Activated CD4-positive, alpha-beta T cell treated with anti-CD3 and anti-CD28 coated beads for 4 hours (primary cell): Measurements from ENCODE around the gene CENATAC.
"Not testable (repeated sequence)": the region's sequence is repeated elsewhere in the genome, so short reads cannot be mapped to it uniquely, and the experiment has no call there.

Experiments
- DNase-seq, 2 donors: peaks; one replicate each; pipeline ENCODE4 v3.0.0-alpha.2; 2020

Gene CENATAC

DNA sequence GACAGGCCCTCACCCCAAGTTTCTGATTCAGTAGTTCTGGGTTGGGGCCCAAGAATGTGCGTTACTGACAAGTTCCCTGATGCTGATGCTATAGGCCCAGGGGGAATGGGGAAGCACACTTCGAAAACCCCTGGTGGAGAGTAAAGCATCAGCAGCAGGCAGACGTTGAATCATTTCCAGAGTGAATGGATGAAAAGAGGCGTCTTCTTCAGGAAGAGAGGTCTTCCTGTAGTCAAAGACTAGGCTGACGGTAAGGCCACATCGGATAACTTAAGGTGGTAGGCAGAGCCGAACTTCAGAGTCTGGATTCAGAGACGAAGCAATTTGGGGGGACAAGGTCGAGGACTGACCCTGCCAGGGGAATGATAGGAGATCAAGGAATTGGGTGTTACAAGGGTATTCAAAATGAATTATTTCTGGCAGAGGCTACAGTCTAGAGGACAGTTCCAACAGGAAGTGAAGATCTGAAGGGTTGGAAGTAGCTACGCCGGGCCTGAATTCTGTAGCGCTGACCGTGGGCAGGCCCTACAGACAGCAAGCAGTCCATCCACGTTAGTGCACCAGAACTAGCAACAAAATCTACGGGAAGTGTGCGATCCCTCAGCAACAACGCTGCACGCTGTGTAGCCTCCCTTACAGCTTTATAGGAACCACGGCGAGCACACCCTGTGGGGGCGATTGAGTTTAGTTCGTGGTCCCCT lies 862 bp upstream of the CENATAC start:
- peak; percentile 8 to 37 for DNase-seq

DNA sequence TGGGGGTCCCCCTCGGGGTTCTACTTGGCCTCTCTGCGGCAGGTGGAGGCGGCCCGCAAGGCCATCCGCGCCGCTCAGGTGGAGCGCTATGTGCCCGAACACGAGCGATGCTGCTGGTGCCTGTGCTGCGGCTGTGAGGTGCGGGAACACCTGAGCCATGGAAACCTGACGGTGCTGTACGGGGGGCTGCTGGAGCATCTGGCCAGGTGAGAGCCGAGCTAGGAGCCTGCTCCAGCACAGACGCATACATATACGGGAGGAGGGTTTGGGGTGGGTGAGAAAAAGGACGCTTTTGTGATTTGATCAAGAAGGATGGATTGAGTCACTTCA lies 415 bp downstream of the CENATAC start:
- no peak for DNase-seq

GRCh38 chr11:118998822-118999221 lies 884 bp downstream of the CENATAC start:
- DNase-seq = no peak

DNA sequence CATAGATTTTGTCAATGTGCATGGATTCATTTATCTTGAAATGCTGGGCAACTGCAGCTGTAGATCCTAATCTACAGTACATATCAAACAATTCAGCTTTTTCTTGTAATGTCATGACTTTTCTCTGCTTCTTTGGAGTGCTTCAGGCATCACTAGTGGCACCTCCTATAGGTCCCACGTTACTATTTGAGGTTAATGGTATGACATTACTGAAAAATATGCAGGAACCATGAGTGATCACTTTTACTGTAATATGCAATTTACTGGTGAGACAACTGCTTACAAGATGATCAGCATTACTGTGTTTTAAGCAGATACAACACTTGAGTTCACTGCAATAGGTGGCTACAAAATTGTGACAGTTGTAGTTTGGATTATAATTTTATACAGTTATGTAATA lies 3.0 kb downstream of the CENATAC start:
- no peak for DNase-seq

GRCh38 chr11:119006656-119007055 lies 8.7 kb downstream of the CENATAC start:
- DNase-seq = no peak

GRCh38 chr11:119011476-119012053 lies 13.6 kb downstream of the CENATAC start:
- no peak for DNase-seq

DNA sequence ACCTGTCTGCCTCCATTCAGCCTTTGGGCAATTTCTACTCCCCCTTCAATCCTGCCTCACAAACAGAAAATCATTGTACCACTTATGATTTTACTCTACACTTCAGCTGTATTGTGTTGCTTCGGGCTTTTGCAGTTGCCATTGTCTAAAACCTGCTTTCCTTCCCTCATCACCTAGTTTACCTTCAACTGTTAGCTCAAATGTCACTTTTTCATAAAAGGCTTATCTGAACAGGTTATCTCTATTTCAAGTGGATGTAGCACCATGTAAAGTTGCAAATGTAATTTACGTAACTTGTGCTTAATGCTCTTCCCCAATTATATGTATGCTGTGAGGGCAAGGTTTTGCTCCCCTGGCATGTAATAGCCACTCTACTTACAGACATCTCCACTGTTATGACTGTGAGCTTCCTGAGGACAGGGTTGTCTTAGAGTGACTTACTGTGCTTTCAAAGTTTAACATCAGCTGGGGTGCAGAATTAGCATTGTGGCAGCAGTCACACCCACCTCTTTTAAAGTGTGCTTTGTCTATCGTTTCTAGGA lies 14.8 kb downstream of the CENATAC start:
- DNase-seq = no peak

DNA sequence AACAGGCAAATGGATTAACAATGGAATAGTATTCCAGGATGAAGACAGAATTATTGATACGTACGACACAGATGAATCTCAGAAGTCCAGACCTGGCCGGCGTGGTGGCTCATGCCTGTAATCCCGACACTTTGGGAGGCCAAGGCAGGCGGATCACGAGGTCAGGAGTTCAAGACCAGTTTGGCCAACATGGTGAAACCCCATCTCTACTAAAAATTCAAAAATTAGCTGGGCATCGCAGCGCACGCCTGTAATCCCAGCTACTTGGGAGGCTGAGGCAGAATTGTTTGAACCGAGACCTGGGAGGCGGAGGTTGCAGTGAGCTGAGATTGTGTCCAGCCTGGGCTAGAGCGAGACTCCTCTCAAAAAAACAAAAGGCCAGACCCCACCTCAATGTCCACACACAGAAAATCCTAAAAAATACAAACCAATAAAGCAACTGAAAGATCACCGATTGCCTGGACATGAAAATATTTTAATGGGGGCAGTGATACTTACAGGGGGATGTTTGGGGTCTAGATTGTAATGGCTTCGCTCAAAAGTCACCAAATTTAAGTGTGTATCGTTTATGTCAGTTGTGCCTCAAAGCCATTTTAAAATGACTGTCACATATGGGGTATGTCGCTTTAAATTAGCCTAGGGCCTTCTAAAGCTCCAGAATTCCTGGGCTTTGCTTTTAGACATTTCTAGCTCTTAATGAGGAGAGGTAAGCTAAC lies 16.4 kb downstream of the CENATAC start:
- DNase-seq = no peak

- no peak for DNase-seq
Measured at GRCh38 chr11:119015054-119015611, 17.2 kb downstream of the CENATAC start.

DNA sequence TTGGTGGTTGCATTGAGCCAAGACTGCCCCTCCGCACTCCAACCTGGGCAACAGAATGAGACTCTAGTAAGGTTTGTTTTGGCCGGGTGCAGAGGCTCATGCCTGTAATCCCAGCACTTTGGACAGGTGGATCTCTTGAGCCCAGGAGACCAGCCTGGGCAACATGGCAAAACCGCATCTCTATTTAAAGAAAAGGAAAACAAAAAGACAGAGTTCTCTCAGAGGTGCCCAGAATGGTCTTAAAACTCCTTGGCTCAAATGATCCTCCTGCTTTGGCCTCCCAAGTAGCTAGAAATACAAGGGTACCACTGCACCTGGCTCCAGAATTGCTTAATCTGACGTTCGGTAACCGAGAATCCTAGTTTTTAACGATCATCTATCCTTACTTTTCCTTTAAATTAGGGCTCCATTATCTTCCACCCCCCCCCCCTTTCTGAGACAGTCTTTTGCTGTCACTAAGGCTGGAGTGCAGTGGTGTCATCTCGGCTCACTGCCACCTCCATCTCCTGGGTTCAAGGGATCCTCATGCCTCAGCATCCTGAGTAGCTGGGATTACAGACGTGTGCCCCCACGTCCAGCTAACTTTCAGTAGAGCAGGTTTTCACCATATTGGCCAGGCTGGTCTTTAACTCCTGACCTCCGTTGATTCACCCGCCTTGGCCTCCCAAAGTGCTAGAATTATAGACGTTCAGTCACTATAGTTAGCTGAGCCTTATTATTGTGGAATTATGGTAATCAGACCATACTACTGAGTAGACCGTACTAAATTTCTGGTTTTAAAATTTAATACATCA lies 18.5 kb downstream of the CENATAC start:
- no peak for DNase-seq

DNA sequence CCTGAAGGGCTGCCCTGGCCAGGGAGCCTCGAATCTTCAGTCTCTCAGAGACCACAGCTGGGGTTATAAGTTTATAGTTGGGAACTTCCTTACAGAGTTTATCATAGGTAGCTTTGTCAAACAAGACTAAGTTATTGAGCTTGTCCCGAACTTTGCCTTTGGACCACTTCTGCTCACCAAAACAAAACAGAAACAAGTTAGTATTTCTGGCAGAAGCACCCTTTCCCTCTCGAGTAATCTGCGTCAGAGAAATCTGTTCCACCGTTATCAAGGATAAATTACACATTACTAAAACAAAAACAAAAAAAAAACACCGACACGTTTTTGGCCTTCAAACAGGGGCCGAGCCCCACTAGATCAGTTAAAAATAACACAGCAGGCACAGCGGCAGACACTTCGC lies 19.4 kb downstream of the CENATAC start:
- DNase-seq = not testable (repeated sequence)

DNA sequence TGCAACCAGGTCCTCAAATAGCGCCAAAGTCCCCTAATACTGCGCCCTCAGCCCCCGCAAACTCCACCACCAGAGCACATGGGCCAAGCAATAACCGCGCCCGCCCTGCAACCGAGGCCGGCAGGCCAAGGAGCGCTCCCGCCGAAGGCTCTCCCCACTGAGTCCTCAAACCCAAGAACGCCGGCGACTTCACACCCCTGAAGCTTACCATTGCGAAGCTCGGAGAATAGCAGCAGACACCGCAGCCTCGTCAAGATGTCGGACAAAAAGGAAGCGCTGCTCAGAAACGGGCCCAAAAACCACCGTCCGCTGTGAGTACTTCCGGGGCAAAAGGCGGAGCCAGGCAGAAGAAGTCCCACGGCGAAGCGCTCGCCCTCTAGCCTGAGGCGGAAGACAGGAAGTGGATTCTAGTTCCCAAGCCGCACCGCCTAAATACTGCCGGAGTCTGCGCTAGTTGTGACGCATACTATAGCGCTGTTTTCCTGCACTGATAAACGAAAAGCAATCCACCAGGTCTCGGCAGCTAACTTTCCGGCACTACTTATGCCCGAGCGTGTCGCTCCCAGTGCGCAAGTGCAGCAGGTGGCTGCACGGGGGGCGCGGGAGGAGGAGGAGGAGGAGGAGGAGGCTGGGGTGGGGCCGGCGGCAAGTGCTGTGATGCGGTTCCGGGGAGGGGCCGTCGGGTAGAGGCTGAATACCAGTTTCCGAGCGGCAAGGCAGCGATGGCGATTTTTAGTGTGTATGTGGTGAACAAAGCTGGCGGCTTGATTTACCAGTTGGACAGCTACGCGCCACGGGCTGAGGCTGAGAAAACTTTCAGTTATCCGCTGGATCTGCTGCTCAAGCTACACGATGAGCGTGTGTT lies 20.4 kb downstream of the CENATAC start, which contains the start of the genes RPS25 and TRAPPC4:
RPS25 (minus strand) TSS at position 270 of the 865 bp plus-strand sequence; CDS start at position 211, 59 bp downstream.
TRAPPC4 (plus strand) TSS at position 693 of the 865 bp plus-strand sequence; CDS start at position 723, 30 bp downstream.
- peak; percentile 91 to 95 for DNase-seq

DNA sequence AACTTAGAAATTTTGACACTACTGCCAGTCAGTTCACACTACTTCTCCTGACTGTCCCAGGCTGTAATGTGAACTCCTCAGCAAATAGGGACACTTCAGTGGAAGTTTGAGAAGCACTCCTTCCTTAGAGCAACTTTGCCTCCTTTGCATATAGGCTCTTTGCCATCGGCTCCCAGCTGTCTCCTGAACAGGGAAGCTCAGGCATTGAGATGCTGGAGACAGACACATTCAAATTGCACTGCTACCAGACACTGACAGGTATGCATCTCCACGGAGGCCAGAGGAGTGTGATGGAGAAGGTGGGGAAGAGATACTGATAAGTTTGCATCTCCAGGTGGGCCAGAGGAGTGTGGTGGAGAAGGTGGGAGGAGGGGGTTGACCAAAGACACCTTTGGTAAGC lies 22.1 kb downstream of the CENATAC start:
- no peak for DNase-seq

DNA sequence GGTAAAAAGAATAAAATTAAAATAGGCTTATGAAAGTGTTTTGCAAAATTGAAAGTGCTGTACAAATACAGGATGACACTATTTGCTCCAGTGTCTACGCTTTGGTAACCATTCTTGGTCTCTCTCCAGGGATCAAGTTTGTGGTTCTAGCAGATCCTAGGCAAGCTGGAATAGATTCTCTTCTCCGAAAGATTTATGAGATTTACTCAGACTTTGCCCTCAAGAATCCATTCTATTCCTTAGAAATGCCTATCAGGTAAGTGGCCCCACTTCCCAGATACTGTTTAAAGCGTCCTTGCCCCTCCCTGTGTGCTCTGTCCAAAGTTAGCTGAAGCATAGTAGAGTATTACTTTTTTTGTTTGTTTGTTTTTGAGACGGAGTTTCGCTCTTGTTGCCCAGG lies 23.7 kb downstream of the CENATAC start:
- DNase-seq = no peak

DNA sequence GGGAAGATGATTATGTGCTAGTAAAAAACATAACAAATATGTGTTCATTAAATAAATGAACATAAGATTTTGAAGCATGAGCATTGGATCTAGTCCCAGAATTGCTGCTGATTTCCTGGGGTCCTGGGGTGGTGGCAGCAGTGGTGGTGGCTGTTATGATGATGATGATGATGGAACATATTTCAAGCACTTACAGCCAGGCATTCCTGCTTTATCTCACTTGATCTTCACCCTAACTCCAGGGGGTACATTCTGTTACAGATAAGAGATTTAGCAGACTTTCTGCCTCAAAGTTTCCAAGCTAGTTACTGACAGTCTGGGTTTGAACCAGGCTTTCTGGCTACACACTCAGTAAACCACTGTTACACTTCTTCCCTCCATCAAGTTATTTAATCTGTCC lies 25.8 kb downstream of the CENATAC start:
- DNase-seq = no peak

DNA sequence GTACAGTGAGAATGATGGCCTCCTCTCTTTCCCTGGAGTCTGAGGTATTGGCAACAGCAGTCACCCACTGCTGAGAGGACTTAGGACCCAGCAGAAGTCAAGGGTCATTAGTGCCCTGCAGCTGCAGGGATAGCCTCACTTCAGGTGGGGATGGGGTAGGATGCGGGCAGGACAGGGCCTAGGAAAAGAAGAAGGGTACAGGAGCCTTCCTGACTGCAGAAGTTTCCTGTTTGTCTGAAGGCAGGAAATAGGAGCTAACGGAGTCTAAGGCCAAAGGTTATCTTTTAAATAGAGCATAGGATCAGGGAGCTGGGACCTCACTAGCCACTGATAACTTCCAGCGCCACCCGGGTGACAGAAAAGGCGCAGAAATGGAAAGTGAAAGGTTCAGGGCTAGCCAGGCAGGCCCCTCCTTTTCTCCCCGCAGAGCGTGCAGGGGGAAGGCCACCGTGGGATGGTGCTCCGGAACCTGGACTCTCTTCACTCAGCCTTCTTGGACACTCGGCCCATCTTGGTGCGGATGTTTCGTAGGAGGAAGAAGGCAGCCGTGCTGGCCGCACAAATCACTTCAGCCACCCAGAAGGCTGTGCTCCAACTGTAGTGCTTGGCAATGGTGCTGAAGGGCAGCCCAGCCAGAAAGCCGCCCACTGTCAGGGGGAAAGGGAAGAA lies 26.6 kb downstream of the CENATAC start:
- DNase-seq = no peak

DNA sequence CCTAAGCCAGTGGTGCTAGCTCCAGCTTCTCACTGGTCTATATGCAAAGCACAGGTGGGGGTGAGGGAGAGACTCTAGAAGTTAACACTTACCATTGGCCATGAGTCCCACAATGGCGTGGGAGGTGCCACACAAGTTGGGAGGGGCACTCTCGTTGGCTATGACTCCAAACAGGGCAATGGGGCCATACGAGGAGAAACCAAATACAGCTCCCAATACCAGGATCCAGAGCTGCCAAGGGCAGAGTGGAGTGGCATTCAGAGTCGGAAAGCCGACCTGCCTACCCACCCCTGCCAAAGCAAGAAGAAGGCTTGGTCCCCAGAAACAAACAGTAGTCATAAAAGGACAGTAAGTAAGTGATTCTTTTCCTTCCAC lies 27.1 kb downstream of the CENATAC start:
- DNase-seq = no peak

- no peak for DNase-seq
Measured at GRCh38 chr11:119025541-119025940, 27.6 kb downstream of the CENATAC start.

GRCh38 chr11:119025978-119026766 lies 28.2 kb downstream of the CENATAC start:
- DNase-seq = no peak

- DNase-seq = no peak
Measured at GRCh38 chr11:119026970-119027369, 29.0 kb downstream of the CENATAC start.
